Neural progenitor cell (in vitro differentiated cells): ENCODE data around the gene CNN3.

Source experiments
- CTCF ChIP-seq: fragments of 200-600 bp; sonication (generic); IDR thresholded peaks from 2 replicates; pipeline ENCODE4 v1.5.1; 2017; ENCODE audit warnings: antibody characterized with exemption, mild to moderate bottlenecking
- EZH2 ChIP-seq: fragments of 200-600 bp; sonication (generic); IDR thresholded peaks from 2 replicates; pipeline ENCODE4 v1.6.1; 2017; ENCODE audit warnings: antibody characterized with exemption, mild to moderate bottlenecking, moderate library complexity

- TF ChIP-seq CTCF (no peak), EZH2 (no peak)
Measured at GRCh38 chr1:94974824-94975223, 47.9 kb upstream of the CNN3 start.
